Inferior parietal cortex (tissue), 1 donor: ENCODE data around the gene AKIRIN1.
"Not testable (repeated sequence)": the region's sequence is repeated elsewhere in the genome, so short reads cannot be mapped to it uniquely, and the experiment has no call there.

Experiments
- DNase-seq: peaks from one replicate; pipeline ENCODE4 v3.0.0-alpha.2; 2016; ENCODE audit errors: extremely low spot score

The AKIRIN1 gene

DNA sequence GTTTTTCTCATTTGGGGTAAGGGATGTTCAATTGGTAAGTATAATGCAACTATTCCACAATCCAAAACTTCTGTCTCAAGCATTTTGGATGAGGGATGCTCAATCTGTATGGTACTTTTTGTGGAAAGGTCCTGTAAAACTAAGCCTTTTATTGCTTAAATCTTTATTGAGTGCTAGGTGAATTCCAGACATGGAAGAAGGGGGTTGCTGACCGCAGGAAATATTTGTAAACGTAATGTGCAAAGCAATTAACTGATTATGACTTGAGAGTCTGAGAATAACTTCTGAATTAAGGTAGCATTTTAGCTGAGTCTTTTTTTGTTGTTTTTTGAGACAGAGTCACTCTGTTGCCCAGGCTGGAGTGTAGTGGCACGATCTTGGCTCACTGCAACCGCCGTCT is 3.1 kb downstream of the AKIRIN1 start:
- no peak for DNase-seq

DNA sequence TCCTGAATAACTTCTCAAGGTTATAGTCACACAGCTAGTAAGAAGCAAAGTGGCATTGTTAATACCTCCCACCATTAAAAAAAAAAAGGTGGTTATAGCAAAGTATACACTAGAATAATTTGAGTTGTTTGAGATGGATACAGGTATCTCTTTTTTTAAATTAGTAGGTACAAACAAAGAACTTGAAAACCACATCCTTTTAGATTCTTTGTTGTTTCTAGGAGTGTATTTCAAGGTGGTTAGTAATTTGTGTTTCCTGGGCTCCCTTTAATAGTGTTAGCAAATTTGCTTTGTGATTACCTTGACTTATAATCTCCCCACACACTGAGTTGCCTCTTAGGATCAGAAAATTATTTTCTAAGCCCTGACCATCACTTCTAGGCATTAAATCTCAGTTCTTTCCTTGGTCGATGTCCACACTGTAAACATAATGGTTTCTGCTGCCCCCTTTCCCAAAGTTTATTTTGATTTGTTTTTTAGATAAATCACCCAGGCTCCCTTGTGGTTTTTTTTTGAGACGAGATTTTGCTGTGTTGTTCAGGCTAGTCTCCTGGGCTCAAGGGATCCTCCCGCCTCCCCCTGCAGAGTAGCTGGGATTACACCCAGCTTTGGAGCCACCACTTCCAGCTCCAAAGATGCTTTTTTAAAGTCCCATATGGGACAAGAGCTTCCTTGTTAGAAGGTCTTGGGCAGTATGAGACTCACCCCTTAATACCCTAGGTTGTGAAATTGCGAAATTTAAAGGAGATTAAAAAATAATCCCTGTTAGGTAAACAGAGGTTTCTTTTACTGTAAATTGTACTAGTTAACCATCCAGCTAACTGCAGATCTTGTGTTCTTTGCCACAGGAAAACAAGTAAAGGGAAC is 6.2 kb downstream of the AKIRIN1 start:
- no peak for DNase-seq

DNA sequence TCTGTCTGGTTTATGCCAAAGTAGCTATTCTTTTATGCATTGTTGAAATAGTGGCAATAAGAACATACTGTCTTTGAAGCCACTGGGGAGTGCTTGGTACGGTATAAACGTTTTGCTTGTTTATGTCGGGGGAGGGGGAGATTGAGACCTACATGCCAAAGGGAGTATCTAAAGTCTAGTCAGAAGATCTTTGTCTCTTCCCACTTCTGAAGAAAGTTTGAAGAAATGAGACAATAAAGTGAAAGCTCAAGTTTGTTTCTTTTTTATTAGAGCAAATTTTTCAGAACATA is 6.8 kb downstream of the AKIRIN1 start:
- DNase-seq, result no peak

DNA sequence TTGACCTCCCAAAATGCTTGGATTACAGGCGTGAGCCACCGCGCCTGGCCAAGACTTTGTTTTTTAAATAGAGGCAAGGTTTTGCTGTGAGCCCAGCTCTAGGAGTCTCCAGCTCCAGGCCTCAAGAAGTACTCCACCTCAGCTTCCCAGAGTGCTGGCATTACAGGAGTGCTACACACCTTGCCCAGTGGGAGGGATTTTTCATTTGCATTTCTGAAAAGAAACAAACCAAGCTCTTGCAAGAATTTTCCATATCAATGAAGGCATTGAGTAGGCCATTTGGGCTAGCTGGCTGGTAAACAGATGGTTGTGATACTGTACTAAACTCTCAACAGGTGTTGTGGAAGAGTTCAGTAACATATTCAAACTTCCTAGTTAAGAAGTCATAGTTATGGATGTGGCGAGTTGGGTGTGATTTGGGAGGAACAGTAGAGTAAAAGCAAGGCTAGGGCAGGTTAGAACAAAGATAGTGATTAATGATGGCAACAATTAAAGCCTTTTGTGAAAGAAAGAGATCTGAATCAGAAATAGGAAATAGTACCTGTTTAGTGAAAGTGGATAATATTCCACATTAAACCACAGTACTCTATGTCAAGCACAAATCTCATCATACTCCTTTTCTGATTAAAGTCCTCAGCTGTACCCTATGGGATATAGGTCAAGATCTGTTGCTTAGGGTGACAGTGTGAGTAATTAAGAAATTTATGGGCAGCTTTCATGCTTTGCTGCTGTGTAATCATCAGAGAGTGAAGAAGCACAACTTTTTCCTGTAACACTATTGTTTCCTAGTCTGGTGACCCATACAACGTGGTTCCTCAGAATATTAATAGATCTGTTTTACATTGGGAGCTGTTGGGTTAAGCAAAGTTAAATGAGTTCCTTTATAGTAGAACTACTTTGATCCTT is 10.7 kb downstream of the AKIRIN1 start:
- DNase-seq, result no peak

DNA sequence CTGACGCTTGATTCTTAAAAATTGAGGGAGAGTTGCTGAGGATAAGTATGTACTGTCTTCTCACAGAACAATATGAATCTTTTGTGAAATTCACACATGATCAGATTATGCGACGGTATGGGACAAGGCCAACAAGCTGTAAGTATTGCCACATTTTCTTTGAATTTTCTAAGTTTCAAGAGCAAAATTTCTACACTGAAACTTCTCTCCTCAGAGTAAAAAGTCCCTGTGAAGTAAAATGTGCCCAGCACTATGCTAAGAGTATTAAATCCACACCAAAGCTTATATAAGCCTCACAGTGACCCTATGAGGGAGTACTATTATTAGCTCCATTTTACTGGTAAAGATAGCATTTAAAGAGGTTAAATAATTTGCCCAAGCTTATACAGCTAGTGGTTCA is 12.2 kb downstream of the AKIRIN1 start:
- no peak for DNase-seq

DNA sequence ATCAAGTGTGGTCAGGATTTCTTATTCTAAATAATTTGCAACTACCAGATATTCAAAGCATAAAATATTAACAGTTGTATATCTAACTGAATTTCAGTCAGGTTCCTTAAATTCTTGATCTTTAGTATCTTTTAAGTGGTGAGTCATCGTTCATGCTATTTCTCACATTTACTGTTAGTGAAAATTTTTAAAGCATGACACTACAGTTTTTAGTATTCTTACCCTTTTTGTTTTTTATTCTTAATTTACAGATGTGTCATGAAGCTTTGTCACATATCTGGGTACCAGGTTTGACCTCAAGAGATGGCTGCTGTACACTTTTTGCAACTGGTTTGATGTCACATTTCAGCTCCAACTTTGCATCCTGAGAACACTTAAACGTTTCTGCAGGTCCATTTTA is 12.7 kb downstream of the AKIRIN1 start:
- DNase-seq, result no peak

DNA sequence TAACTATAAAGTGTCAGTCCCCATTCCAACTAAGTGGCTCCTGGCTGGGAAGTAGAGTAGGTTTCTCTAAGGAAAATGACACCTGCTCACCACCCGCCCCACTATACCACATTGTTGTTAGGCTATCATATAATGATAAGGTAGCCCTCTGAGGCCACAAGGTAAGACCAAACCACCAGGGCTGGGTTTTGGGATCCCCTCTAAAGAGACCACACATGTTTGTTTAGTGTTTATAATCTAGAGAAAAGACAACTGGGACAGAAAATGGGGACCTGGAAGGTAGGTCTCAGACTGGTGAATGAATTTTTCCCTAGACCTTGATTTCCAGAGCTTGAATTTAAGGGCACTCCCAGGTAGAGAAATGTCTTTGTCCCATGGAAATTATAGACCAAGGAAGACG is 15.2 kb downstream of the AKIRIN1 start:
- DNase-seq, result no peak

DNA sequence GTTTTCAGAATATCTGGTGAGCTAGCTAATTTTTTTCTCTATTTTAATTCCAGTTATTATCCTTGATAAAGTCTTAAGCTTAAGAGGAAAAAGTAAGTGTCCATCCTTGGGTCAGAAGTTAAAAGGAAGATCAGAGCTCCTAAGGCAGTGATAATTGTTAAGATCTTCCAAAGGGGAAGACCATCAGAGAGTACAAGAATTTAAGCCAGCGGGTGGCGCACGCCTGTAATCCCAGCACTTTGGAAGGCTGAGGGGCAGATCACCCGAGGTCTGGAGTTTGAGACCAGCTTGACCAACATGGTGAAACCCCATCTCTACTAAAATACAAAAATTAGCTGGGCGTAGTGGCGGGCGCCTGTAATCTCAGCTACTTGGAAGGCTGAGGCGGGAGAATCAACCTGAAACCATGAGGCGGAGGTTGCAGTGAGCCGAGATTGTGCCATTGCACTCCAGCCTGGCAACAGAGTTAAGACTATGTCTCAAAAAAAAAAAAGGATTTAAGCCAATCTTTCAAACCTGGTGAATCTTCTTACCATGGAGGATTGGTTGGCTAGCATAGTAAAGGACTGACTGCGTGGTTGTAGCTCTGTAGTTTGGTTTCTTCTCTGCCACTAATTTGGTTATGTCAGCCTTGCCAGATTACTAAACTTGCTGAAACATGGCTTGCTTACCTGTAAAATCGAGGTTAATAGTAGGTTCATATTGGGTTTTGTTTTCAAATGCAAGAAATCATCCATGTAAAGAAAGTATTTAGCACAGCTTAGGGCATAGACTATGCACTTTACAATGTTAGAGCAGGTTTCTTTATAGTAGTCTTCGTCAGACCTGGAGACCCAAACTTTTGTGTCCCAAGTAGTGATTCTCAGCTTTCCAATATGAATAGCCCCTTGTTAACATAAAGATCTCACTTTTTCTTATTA is 15.9 kb downstream of the AKIRIN1 start:
- no peak for DNase-seq

DNA sequence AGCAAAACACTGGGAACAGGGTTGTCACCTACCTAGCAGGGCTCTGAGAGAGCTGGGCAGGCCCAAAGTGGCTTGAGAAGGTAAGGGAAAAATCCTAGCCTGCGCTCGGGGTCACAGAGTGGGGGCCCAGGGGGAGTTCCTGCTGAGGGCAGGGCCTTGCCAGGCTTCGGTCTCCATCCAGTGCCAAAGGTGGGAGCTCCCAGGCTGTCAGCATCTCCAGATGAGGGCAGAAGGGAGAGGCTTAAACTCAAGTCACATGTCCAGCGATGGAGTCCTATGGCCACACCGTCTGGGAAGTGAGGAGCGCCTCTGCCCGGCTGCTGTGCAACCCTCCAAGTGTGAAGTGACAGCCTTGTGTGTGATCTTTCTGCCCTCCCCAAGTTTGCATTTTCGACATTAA is 23.9 kb downstream of the AKIRIN1 start:
- DNase-seq, result not testable (repeated sequence)

DNA sequence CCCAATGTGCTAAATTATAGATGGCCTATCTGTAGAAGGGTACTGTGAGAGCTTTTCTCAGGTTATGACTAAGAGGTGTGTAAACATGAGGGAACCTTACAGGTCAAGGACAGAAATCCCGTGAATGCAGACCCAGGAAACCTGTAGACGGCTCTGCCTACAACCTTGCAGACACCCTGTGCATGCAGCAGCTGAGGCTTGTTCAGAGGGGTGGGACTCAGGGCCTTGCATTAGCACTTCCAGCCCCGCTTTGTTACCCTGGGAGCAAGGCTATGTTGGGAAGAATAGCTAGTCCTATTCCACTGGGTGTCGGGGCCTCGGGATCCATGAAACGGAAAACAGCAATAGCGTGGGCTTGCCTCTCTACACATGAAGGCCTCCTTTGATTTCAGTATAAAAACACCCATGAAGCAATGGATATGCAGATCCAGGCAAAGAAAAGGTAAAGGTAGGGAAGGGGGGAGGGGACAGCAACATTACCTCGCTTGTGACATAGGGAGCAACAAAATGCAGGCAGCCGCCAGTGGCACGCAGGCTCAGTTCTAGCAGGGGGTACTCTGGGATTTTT is 25.6 kb downstream of the AKIRIN1 start:
- no peak for DNase-seq

DNA sequence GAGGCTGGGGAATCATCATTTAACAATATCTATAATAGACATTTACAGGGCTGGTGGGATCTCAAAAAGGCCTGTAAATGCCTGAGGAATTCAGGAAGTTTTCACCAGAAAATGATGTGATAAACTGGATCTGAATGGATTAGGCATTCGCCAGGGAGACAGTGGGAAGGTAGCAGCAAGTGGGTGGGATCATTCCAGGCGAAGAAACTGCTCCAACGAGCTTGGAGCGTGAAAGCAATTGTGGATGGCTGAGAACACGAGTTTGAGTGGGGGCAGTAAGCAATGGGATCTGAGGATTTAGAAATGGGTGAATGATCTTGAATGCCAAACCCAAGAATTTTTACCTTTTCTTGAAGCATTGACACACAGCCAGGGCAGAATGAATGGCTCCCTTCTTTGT is 26.2 kb downstream of the AKIRIN1 start:
- DNase-seq, result no peak

DNA sequence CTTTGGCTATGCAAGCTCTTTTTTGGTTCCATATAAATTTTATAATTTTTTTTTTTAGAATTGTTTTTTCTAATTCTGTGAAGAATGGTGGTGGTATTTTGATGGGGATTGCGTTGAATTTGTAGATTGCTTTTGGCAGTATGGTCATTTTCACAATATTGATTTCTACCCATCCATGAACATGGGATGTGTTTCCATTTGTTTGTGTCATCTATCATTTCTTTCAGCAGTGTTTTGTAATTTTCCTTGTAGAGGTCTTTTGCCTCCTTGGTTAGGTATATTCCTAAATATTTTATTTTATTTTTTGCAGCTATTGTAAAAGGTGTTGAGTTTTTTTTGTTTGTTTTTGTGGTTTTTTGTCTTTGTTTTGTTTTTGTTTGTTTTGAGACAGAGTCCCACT is 29.4 kb downstream of the AKIRIN1 start:
- DNase-seq, result not testable (repeated sequence)

DNA sequence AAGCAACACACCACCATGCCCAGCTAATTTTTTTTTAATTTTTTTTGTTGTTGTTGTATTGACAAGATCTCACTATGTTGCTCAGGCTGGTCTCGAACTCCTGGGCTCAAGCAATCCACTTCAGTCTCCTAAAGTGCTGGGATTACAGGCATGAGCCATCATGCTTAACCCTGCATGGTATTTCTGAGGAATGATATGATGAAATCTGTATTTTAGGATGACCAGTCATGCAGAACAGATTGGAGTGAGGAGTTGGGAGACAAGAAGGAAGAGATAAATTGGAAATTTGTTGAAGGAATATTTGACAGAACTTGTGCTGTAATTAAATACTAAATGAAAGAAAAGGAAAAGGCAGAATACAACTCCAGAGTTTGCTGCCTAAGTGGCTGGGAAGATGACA is 30.4 kb downstream of the AKIRIN1 start:
- no peak for DNase-seq

DNA sequence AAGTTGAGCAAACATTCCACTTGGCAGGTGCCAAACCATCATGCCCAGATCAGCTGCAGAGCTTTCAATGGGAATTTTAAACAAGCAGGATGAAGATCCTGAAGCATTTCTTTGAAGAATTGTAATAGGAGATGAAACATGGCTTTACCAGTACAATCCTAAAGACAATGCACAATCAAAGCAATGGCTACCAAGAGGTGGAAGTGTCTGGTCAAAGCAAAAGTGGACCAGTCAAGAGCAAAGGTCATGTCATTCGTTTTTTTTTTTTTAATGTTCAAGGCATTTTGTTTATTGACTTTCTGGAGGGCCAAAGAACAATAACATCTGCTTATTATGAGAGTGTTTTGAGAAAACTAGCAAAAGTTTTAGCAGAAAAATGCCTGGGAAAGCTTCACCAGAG is 32.1 kb downstream of the AKIRIN1 start:
- DNase-seq, result no peak

DNA sequence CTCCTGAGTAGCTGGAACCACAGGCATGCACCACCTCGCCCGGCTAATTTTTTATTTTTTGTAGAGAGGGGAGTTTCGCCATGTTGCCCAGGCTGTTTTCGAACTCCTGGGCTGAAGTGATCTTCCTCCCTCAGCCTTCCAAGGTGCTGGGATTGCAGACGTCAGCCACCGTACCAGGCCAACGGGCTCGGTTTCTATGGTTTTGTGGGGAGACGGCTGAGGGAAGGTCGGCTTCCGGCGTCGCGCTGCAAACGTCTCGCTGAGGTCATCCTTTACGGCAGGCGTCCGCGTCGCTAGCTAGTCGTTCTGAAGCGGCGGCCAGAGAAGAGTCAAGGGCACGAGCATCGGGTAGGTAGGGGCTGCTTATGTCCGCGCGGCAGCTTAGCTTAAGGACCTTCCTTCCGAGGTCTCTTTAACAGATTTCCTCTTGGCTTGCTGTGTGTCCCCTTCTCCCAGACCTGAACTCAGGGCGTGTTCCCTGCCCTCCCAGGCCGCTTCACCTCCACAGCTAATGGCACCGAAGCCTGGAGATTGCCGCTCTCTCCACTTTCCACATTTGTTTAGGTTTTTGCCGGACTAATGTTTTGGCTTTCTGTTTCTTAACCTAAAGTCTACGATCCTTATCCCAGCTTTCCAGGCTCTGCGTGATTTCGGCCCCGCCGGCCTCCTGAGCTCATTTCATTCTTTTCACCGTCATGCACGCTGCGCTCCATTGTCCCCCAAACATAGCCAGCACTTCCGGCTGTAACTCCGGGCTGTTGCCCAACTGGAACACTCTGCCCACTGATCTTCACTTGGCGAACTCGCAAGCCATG is 35.2 kb downstream of the AKIRIN1 start, which contains the start of gene NDUFS5:
Gene NDUFS5 (plus strand): TSS at position 300 of the 815 bp plus-strand sequence. CDS start 2,375 bp downstream, outside the sequence.
- peak; percentile 86 for DNase-seq

DNA sequence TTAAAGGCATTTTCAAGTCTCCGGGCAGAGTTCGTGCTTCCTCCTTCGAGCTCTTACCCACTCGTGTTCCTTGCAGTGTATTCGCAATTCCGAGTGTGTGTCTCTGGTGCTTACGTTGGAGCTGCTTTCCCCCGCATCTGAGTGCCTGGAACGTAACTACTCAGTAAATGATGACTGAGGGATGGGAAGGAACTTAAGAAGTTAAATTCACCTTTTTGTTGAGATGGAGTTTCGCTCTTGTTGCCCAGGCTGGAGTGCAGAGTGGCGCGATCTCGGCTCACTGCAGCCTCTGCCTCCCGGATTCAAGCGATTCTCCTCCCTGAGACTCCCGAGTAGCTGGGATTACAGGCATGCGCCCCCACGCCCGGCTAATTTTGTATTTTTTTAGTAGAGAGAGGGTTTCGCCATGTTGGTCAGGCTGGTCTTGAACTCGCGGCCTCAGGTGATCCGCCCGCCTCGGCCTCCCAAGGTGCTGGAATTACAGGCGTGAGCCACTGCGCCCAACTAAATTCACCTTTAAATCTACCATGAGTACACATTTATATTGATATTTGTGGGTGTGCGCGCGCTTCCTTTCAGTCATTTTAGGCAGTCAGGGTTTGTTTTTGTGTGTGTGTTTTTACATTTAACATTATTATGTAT is 35.9 kb downstream of the AKIRIN1 start:
- DNase-seq, result no peak

DNA sequence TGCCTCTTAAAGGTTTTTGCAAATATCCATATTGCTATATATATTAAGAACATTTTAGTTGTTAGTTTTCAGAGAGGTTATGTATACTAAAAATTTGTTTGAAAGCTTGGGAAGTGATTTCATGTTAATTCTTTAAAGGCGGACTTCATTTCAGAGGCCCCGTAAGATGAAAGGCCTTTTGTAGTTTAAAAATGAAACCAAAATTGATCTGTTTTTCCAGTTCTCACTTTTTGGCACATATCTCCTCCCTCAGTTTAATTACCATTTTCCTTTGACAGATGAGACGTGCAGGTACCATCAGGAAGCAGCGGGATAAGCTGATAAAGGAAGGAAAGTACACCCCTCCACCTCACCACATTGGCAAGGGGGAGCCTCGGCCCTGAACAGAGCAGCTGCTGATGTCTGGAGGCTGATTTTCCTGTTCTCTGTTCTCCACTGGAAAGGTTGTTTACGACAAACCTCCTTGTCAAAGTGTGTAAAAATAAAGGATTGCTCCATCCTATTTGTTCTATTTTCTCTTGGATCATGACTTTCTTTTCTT is 43.1 kb downstream of the AKIRIN1 start:
- no peak for DNase-seq

DNA sequence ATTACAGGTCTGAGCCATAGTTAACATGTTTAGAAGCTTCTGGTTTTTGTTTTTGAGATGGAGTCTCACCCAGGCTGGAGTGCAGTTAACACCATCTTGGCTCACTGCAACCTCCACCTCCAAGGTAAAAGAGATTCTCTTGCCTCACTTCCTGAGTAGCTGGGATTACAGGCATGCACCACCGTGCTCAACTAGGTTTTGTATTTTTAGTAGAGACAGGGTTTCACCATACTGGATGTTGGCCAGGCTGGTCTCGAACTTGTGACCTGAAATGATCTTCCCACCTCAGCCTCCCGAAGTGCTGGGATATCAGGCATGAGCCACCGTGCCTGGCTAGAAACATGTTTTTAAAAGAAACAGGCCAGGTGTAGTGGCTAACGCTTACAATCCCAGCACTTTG is 45.6 kb downstream of the AKIRIN1 start:
- no peak for DNase-seq

DNA sequence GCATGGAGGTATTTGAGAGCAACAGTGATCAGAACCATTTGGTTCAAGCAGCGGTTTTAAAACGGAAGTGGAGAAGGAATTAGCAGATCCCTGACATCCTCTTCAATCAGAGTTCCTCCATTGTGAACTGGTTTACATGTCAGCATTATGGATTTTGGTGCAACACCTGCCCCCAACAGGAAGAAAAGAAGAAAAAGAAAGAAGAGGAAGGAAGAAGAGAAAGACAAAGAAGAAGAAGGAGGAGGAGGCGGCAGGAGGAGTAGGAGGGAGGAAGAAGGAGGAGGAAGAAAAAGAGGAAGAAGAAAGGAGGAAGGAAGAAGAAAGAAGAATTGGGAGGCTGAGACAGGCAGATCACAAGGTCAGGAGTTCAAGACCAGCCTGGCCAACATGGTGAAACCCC is 52.4 kb downstream of the AKIRIN1 start:
- DNase-seq, result no peak

DNA sequence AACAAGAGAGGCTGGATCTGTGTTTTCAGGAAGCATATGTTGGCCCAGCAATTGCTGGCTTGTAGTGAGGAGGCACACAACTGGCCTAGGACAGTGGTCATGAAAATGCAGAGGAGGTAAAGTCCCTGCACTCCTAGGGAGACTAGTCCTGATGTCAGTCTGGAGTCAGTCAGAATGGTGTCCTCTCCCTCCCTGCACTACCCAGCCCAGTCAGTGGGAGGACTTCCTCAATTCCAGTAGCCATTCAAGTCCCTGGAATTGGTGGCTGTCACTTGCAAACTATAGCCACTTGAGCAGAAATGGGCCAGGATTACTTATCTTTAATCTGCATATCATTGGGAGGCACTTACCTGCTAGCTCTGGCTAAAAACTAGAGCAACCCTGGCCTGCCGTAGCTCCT is 53.7 kb downstream of the AKIRIN1 start:
- DNase-seq, result no peak
